Neuronal stem cell (in vitro differentiated cells): ENCODE results near the gene IRGM.
"Not testable (repeated sequence)": the region's sequence is repeated elsewhere in the genome, so short reads cannot be mapped to it uniquely, and the experiment has no call there.

Experiments used
- DNase-seq: peaks from one replicate; pipeline ENCODE4 v3.0.0-alpha.2; 2013; ENCODE audit warnings: low spot score
- H2AFZ ChIP-seq: one replicate; pipeline ENCODE4 v1.6.1; 2013; ENCODE audit warnings: mild to moderate bottlenecking, low read length, inconsistent platforms
- H2AK5ac ChIP-seq: 2 replicates; pipeline ENCODE4 v1.6.1; 2013; ENCODE audit warnings: low read depth, mild to moderate bottlenecking, inconsistent platforms, low read length, moderate library complexity, mixed read lengths
- H2BK120ac ChIP-seq: 2 replicates; pipeline ENCODE4 v1.6.1; 2013; ENCODE audit warnings: low read depth, mild to moderate bottlenecking, inconsistent platforms, low read length, moderate library complexity, mixed read lengths
- H2BK12ac ChIP-seq: one replicate; pipeline ENCODE4 v1.6.1; 2013; ENCODE audit warnings: low read length, inconsistent platforms
- H2BK15ac ChIP-seq: 2 replicates; pipeline ENCODE4 v1.6.1; 2013; ENCODE audit warnings: mild to moderate bottlenecking, low read length, inconsistent platforms, mixed read lengths
- H2BK5ac ChIP-seq: one replicate; pipeline ENCODE4 v1.6.1; 2013; ENCODE audit warnings: inconsistent platforms, mild to moderate bottlenecking, low read length, moderate library complexity
- H3K14ac ChIP-seq: one replicate; pipeline ENCODE4 v1.6.1; 2013; ENCODE audit warnings: low read length, inconsistent platforms
- H3K18ac ChIP-seq: 2 replicates; pipeline ENCODE4 v1.6.1; 2013; ENCODE audit warnings: low read length, inconsistent platforms
- H3K23ac ChIP-seq: 2 replicates; pipeline ENCODE4 v1.6.1; 2013; ENCODE audit warnings: low read depth, mild to moderate bottlenecking, mixed read lengths, low read length, inconsistent platforms; ENCODE audit not compliant: poor library complexity
- H3K27ac ChIP-seq: replicated peaks from 3 replicates; pipeline ENCODE4 v1.5.1; 2013; ENCODE audit warnings: low read length, inconsistent platforms
- H3K27me3 ChIP-seq, 3 experiments: 2 replicates each; pipeline ENCODE4 v1.6.1; 2013; ENCODE audit warnings: low read length in 3 of 3, mild to moderate bottlenecking in 2 of 3, inconsistent platforms in 1 of 3, low read depth in 1 of 3, mixed read lengths in 1 of 3, moderate library complexity in 1 of 3; ENCODE audit not compliant: control insufficient read depth in 3 of 3, insufficient read depth in 3 of 3
- H3K36me3 ChIP-seq, 2 donors: replicated peaks in 1 of 2; 2 replicates each; pipeline ENCODE4 v1.6.1; 2013; ENCODE audit warnings: low read length in 2 of 2; ENCODE audit not compliant: control insufficient read depth in 2 of 2, insufficient read depth in 2 of 2
- H3K4ac ChIP-seq: 2 replicates; pipeline ENCODE4 v1.6.1; 2013; ENCODE audit warnings: inconsistent platforms, mild to moderate bottlenecking, low read length, moderate library complexity
- H3K4me1 ChIP-seq, 2 donors: 1 replicate in 1 of 2; 2 replicates in 1 of 2; pipeline ENCODE4 v1.6.1; 2013; ENCODE audit warnings: low read length in 2 of 2, low read depth in 1 of 2; ENCODE audit not compliant: control insufficient read depth in 2 of 2, insufficient read depth in 1 of 2
- H3K4me2 ChIP-seq: one replicate; pipeline ENCODE4 v1.6.1; 2013; ENCODE audit warnings: mild to moderate bottlenecking, low read length, inconsistent platforms; ENCODE audit not compliant: insufficient read depth, poor library complexity, severe bottlenecking
- H3K4me3 ChIP-seq, 2 donors: 2 replicates each; pipeline ENCODE4 v1.5.1; 2013; ENCODE audit warnings: low read length in 2 of 2, mild to moderate bottlenecking in 2 of 2, inconsistent platforms in 1 of 2, moderate library complexity in 1 of 2
- H3K79me1 ChIP-seq: one replicate; pipeline ENCODE4 v1.6.1; 2013; ENCODE audit warnings: low read depth, mild to moderate bottlenecking, inconsistent platforms, low read length, moderate library complexity
- H3K9ac ChIP-seq: one replicate; pipeline ENCODE4 v1.6.1; 2013; ENCODE audit warnings: mild to moderate bottlenecking, low read depth, low read length, inconsistent platforms; ENCODE audit not compliant: poor library complexity
- H3K9me3 ChIP-seq, 2 donors: replicated peaks in 1 of 2; 2 replicates each; pipeline versions ENCODE3 to v1.6.1; 2013; ENCODE audit warnings: low read length in 2 of 2, mild to moderate bottlenecking in 2 of 2, inconsistent platforms in 1 of 2, low read depth in 1 of 2, mixed read lengths in 1 of 2, moderate library complexity in 1 of 2; ENCODE audit not compliant: control insufficient read depth in 2 of 2, insufficient read depth in 1 of 2
- H4K8ac ChIP-seq: one replicate; pipeline ENCODE4 v1.6.1; 2013; ENCODE audit warnings: low read depth, mild to moderate bottlenecking, inconsistent platforms, low read length, moderate library complexity
- H4K91ac ChIP-seq: one replicate; pipeline ENCODE4 v1.6.1; 2013; ENCODE audit warnings: low read length, low read depth, mild to moderate bottlenecking, inconsistent platforms; ENCODE audit not compliant: poor library complexity
- WGBS, 2 donors: extraction: QIAGEN DNeasy Blood & Tissue Kit; methylation state at CpG; one replicate each; pipeline ENCODE4 v1.1.7; 2013; ENCODE audit warnings: missing lambda C conversion rate in 2 of 2, mixed read lengths in 1 of 2; ENCODE audit not compliant: insufficient read length in 2 of 2, insufficient replicate concordance in 1 of 2; ENCODE audit errors: extremely low coverage in 2 of 2; 5-methylcytosine and 5-hydroxymethylcytosine counted together

IRGM gene

DNA sequence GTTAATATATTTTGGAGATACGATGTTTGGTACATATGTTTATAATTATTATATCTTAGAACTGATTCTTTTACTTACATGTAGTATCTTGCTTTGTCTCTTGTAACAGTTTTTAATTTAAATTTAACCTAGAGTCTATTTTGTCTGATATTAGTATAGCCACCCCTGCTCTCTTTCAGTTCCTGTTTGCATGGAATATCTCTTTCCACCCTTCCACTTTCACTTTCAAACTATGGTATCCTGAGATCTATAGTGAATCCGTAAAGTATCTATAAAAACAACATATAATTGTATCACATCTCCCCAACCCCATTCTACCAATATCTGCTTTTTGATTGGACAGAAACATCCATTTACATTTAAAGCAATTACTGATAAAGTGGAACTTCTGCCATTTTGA lies 7.2 kb downstream of the IRGM start:
- Histone ChIP-seq H3K79me1 (no peaks in the 10 kb centered on the region), H3K9me3 (no peaks in the 10 kb centered on the region), H3K14ac (no peak overlapping the region), H2BK5ac (no peak overlapping the region), H3K4ac (no peak overlapping the region), H3K27ac (no peak overlapping the region), H2BK120ac (no peak overlapping the region), H3K4me2 (no peak overlapping the region), H3K18ac (no peak overlapping the region), H3K4me1 (peaks cover 0 to 3% of the 10 kb centered on the region in 2 donors), H3K23ac (no peak overlapping the region), H4K91ac (no peak overlapping the region), H3K27me3 (peaks cover 0 to 6% (median 2%) of the 10 kb centered on the region in 3 experiments), H2BK15ac (no peak overlapping the region), H3K4me3 (no peak overlapping the region), H3K36me3 (no peaks in the 10 kb centered on the region), H2AK5ac (no peak overlapping the region), H3K9ac (no peak overlapping the region), H4K8ac (no peak overlapping the region), H2BK12ac (no peak overlapping the region), H2AFZ (no peak overlapping the region)
- no peak for DNase-seq
- no CpG with 5 or more reads among the region's 2 CpGs for WGBS, 2 donors

DNA sequence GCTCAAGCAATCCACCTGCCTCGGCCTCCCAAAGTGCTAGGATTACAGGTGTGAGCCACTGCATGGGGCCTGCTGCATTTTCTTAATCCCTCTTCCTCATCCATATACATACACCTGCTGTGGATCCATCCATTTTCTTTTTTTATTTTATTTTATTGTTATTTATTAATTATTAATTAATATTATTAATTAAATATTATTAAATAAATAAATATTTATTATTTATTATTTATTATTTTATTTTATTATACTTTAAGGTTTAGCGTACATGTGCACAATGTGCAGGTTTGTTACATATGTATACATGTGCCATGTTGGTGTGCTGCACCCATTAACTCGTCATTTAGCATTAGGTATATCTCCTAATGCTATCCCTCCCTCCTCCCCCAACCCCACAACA lies 10.4 kb downstream of the IRGM start:
- not testable (repeated sequence) for H2BK15ac ChIP-seq, H2BK12ac ChIP-seq, H4K8ac ChIP-seq, H3K27me3 ChIP-seq, H2BK5ac ChIP-seq, H3K36me3 ChIP-seq, H3K79me1 ChIP-seq, H3K14ac ChIP-seq, H3K9me3 ChIP-seq, H2BK120ac ChIP-seq, H3K9ac ChIP-seq, H3K4me1 ChIP-seq, DNase-seq, H3K4me3 ChIP-seq, H4K91ac ChIP-seq, H3K18ac ChIP-seq, H3K4me2 ChIP-seq, H3K4ac ChIP-seq, H2AK5ac ChIP-seq, H3K23ac ChIP-seq, H2AFZ ChIP-seq, H3K27ac ChIP-seq
- no CpG with 5 or more reads among the region's 3 CpGs for WGBS, 2 donors

DNA sequence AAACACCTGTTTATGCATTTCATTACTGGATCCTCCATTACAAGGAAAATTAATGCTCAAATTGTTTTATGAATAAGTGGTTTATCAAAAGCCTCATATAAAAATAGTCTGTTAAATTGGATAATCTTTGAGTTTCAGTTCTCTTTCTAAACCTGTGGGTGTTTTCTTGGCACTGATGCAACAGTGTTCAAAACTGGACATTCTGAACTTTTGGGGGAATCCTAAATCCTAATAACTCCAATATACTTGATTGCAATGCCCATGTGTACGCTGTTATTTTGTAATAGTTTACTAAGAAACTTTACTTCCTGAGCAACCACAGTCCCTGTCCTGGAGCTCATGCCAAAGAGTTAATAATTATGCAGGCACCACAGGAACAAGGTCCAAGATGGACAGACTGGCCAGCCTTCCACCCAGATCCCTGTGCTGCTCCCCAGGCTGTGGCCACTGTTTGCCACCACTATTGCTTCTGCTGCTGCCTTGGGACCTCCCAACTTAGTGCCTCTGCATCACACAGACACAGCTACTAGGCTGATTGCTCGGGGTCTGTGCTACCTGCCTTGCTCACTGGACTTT lies 14.0 kb downstream of the IRGM start:
- H3K27me3 ChIP-seq, result no peaks in the 10 kb centered on the region
- no peak overlapping the region for H2AFZ ChIP-seq
- DNase-seq, result no peak

DNA sequence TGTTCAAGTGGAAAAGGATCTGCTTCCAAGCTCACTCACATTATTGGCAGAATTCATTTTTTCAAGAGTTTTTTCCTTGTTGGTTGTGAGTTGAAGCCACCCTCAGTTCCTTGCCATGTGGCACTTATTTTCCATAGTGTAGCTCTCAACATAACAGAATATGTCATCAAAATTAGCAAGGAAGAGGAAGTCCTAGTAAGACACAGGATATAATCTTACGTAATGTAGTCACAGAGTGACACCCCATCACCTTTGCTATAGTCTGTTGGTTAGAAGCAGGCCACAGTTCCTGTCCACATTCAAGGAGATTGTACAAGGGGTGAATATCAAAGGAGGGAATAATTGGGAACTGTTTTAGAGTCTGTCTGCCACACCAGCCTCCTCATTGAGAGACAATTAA lies 15.7 kb downstream of the IRGM start:
- no peak overlapping the region for H2BK120ac ChIP-seq
- DNase-seq, result no peak
- no peak overlapping the region for H2BK12ac ChIP-seq
- no peak overlapping the region for H3K23ac ChIP-seq
- H4K91ac ChIP-seq, result no peak overlapping the region
- H3K9ac ChIP-seq, result no peak overlapping the region
- WGBS, 2 donors, result no CpG with 5 or more reads among the region's 1 CpG
- H3K36me3 ChIP-seq, result no peaks in the 10 kb centered on the region
- H2AFZ ChIP-seq, result no peak overlapping the region
- no peak overlapping the region for H3K14ac ChIP-seq
- no peak overlapping the region for H3K18ac ChIP-seq
- H2BK5ac ChIP-seq, result no peak overlapping the region
- H3K79me1 ChIP-seq, result no peaks in the 10 kb centered on the region
- no peaks in the 10 kb centered on the region for H3K27me3 ChIP-seq
- H3K4me3 ChIP-seq, result no peak overlapping the region
- H3K27ac ChIP-seq, result no peak overlapping the region
- H3K4ac ChIP-seq, result no peak overlapping the region
- no peaks in the 10 kb centered on the region for H3K4me1 ChIP-seq
- H2AK5ac ChIP-seq, result no peak overlapping the region
- no peak overlapping the region for H2BK15ac ChIP-seq
- no peak overlapping the region for H4K8ac ChIP-seq
- H3K4me2 ChIP-seq, result no peak overlapping the region
- H3K9me3 ChIP-seq, result peaks cover 0 to 2% of the 10 kb centered on the region in 2 donors

More for the DNA sequence above, 14.0 kb downstream of the IRGM start:
- Histone ChIP-seq H2AK5ac (no peak overlapping the region), H3K23ac (no peak overlapping the region), H2BK120ac (no peak overlapping the region), H2BK15ac (no peak overlapping the region), H3K4ac (no peak overlapping the region), H2BK12ac (no peak overlapping the region), H3K4me3 (no peak overlapping the region), H3K9me3 (no peaks in the 10 kb centered on the region), H3K4me2 (no peak overlapping the region), H3K14ac (no peak overlapping the region), H3K36me3 (no peaks in the 10 kb centered on the region), H3K18ac (no peak overlapping the region), H4K91ac (no peak overlapping the region), H3K4me1 (no peaks in the 10 kb centered on the region), H4K8ac (no peak overlapping the region), H3K9ac (no peak overlapping the region), H2BK5ac (no peak overlapping the region), H3K27ac (no peak overlapping the region), H3K79me1 (no peaks in the 10 kb centered on the region)
- no CpG with 5 or more reads among the region's 2 CpGs for WGBS, 2 donors
